NT2/D1 (cell line): Measurements from ENCODE around the gene GNPNAT1.

Source experiments
- SUZ12 ChIP-seq: IDR thresholded peaks from 2 replicates; pipeline ENCODE4 v1.6.1; 2011; ENCODE audit not compliant: insufficient read length, insufficient read depth; ENCODE audit errors: extremely low read depth
- YY1 ChIP-seq: IDR thresholded peaks from 2 replicates; pipeline ENCODE4 v1.6.1; 2011; ENCODE audit not compliant: insufficient read length, insufficient read depth
- ZNF274 ChIP-seq: IDR thresholded peaks from 2 replicates; pipeline ENCODE4 v1.6.1; 2011; ENCODE audit warnings: mild to moderate bottlenecking, low read depth, low read length

DNA sequence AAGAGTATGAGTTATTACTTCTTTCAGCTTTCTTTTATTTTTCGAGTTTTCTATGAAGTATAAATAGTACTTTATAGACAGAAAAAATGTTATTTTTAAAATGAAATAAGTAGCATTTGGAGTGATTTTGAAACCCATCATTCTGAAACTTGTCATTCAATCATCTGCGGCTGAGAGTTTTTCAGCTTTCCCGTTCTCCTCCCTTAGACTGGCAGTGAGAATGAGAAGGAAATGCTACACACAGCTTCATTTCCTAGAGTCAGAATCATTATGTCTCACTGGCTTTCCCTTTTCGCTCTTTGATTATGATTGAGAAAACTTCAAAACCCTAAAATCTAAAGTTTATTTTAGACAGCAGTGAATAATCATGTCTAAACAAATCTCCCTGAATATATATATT lies 33.7 kb upstream of the GNPNAT1 start:
- TF ChIP-seq YY1 (no peak), SUZ12 (no peak), ZNF274 (no peak)
